ENCODE results near the gene SCIMP.

GRCh38 chr17:5269241-5269960 is 34.7 kb upstream of the SCIMP start:
- TF ChIP-seq HDGF (IDR thresholded peaks at IDR 0.05; ENCODE audit: borderline replicate concordance) (no peak), TARDBP (IDR thresholded peaks at IDR 0.05) (no peak), FOXM1 (IDR thresholded peaks at IDR 0.05; ENCODE audit: borderline replicate concordance) (no peak)

Data from HEK293T (cell line).